K562 (cell line): ENCODE measurements around the gene MFAP2.

Source experiments
- ETV6 ChIP-seq, 3 experiments: fragments of 150-350 bp in 1 of 3; sonication (generic) in 1 of 3; formaldehyde crosslinking in 1 of 3; IDR thresholded peaks; 2 replicates each; pipeline versions ENCODE4 v1.6.1 to v1.8.0; 2014 to 2022; ENCODE audit warnings: borderline replicate concordance in 2 of 3, low read depth in 2 of 3, antibody characterized with exemption in 1 of 3, low read length in 1 of 3, mild to moderate bottlenecking in 1 of 3, missing genetic modification reagents in 1 of 3
- POLR2AphosphoS2 ChIP-seq: IDR thresholded peaks from 2 replicates; pipeline ENCODE4 v1.6.1; 2012; ENCODE audit warnings: low read length, improper control_type of control experiment
- SAP30 ChIP-seq: fragments of 200-600 bp; sonication (generic); IDR thresholded peaks from 2 replicates; pipeline ENCODE4 v1.6.1; 2012; ENCODE audit warnings: borderline replicate concordance, low read depth, mild to moderate bottlenecking, moderate library complexity, low read length, control low read depth, inconsistent platforms; ENCODE audit not compliant: insufficient read depth, poor library complexity, severe bottlenecking
- TF ChIP-seq, protein P1 (sequence below), 3 experiments: IDR thresholded peaks in 2 of 3; conservative IDR thresholded peaks in 1 of 3; 2 replicates each; pipeline ENCODE4 v1.5.1; 2011 to 2012; ENCODE audit warnings: low read length in 3 of 3, mild to moderate bottlenecking in 3 of 3, control low read depth in 2 of 3, improper control_type of control experiment in 1 of 3, inconsistent platforms in 1 of 3, low read depth in 1 of 3, mixed read lengths in 1 of 3, moderate library complexity in 1 of 3; ENCODE audit not compliant: insufficient read depth in 2 of 3

DNA sequence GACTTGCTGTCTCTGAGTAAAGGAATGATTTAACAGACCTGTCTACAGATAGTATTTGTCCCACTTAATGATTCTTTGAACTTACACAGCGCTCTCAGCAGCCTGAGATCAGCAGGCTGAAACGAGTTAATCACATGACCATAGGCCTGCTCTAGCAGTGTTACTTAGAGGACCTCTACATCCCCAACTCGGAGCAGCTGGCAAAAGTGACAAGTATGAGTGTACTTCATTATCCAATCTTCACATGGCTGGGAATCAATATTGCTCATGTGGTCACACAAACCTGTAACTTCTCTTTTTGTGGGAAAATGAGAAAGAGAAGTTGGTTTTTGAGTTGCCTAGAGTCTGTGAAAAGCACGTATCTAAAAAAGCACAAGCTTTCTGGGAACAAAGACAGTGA, 42.7 kb upstream of the MFAP2 start:
- TF ChIP-seq ETV6 (IDR thresholded peaks at IDR 0.05; ENCODE audit: borderline replicate concordance in 1 of 2, low read depth in 2 of 2, low read length in 1 of 2): no peak
- TF ChIP-seq ETV6 (CRISPR knock-in tag; IDR thresholded peaks at IDR 0.05; ENCODE audit: borderline replicate concordance): no peak
- TF ChIP-seq SAP30: no peak
- TF ChIP-seq POLR2AphosphoS2: no peak
- TF ChIP-seq, protein P1, sequence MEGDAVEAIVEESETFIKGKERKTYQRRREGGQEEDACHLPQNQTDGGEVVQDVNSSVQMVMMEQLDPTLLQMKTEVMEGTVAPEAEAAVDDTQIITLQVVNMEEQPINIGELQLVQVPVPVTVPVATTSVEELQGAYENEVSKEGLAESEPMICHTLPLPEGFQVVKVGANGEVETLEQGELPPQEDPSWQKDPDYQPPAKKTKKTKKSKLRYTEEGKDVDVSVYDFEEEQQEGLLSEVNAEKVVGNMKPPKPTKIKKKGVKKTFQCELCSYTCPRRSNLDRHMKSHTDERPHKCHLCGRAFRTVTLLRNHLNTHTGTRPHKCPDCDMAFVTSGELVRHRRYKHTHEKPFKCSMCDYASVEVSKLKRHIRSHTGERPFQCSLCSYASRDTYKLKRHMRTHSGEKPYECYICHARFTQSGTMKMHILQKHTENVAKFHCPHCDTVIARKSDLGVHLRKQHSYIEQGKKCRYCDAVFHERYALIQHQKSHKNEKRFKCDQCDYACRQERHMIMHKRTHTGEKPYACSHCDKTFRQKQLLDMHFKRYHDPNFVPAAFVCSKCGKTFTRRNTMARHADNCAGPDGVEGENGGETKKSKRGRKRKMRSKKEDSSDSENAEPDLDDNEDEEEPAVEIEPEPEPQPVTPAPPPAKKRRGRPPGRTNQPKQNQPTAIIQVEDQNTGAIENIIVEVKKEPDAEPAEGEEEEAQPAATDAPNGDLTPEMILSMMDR (IDR thresholded peaks at IDR 0.05 in 2 of 3, conservative IDR thresholded peaks at IDR 0.05 in 1 of 3; ENCODE audit: insufficient read depth in 2 of 3, low read depth in 1 of 3, low read length in 3 of 3): no peak
